HTERT RPE-1 (cell line): ENCODE measurements around the gene TLL2.
"Not testable (repeated sequence)": the region's sequence is repeated elsewhere in the genome, so short reads cannot be mapped to it uniquely, and the experiment has no call there.

Experiments used
- in situ Hi-C: fragments of 300-500 bp; cut with MboI; formaldehyde crosslinking; loops from 4 replicates; pipeline ENCODE4 v1.14.3; 2020; ENCODE audit warnings: low sequenced_read_pairs

TLL2 gene

DNA sequence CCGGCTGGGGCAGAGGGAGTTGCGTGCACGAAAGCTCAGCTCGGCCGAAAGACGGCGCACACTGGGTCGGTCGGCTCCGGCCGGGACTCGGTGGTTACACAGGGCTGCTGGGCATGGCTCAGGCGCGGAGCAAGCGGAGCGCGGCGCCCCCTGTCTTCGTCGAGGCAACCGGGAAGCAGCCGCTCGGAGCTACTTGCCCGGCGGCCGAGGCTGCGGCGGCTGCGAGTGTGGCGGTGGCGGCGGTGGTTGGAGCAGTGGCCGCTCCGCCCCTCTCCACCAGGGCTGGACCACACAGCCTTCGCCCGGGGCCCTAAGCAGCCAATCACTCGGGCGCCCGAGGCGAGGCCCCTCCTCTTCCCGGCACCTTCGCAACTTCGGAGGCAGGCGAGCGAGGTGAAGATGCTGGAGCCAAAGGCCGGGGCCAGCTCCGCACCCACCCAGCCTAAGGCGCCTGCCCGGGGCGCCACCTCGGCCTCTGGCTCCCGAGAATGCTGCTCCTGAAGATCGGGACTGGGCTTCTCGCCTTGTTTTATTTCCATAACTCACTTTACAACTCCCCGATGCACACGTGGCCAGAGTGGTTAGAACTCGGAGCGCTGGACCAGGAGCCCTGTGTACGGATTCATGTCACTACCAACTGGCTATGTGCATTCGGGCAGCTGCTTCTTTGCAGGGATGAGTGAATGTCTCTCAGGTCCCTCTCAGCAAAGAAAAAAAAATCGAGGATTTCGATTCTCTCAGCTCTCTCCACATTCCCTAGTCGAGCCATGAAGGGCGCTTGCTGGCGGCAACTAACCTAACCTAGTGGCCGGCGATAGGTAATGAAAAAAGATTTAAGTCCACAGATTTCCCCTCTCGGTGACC is at the start of gene TLL2:
TSS of gene TLL2 (minus strand) at position 229 of the 864 bp plus-strand sequence. CDS start 241 bp downstream, outside the sequence.
- in situ Hi-C loops = no loop called here

GRCh38 chr10:96560966-96561887 is 47.5 kb upstream of the TLL2 start:
- in situ Hi-C loops = no loop called here

GRCh38 chr10:96560489-96560888 is 46.8 kb upstream of the TLL2 start:
- in situ Hi-C loops = no loop called here

GRCh38 chr10:96556003-96556402 is 42.3 kb upstream of the TLL2 start:
- in situ Hi-C loops = no loop called here

DNA sequence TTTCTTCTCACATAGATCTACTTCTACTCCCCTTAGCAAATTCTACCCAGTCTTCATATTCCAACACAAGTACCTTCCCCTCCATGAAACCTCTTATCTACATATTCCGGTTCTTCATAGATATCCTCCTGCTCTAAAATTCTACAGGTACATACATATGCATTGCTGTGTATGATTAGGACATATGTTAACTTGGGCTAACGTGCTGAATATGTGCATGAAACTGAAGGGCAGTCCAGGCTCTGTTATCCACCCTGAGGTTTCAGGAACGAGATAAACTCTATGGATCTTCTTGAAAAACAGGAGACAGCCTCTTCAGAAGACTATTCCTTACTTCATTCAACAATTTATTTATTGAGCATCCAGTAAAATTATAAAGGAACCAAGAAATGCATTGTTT is 41.6 kb upstream of the TLL2 start:
- in situ Hi-C loops = no loop called here

DNA sequence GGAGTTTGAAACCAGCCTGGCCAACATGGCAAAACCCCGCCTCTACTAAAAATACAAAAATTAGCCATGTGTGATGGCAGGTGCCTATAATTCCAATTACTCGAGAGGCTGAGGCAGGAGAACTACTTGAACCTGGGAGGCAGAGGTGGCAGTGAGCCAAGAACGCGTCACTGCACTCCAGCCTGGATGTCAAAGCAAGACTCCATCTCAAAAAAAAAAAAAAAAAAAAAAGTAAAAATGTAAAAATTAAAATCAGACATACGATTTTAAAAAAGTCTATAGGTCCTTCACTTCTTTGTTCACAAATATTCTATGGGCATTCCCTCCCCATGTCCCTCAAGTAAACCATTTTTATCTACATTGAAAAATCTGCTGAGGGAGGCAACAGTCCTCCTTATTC is 34.9 kb upstream of the TLL2 start:
- in situ Hi-C loops = no loop called here

GRCh38 chr10:96545558-96545957 is 31.8 kb upstream of the TLL2 start:
- in situ Hi-C loops = not testable (repeated sequence)

DNA sequence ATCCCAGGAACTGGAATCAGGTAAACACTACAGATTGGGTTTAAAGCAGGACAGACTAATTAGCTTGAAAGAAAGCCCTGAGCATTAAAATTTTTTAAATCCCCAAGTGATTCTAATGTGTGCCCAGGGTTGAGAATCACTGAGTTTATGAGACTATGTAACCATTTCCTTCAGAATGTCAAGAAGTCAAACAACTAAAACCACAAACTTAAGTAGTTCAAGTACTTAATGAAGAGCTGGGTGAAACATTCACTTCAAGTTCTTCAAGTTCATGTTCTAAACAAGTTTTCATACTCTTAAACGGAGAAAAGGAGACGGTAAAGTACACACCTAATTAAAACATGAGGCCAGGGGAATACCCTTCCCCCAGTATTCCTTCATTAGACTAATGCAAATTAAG is 28.2 kb upstream of the TLL2 start:
- in situ Hi-C loops = no loop called here

DNA sequence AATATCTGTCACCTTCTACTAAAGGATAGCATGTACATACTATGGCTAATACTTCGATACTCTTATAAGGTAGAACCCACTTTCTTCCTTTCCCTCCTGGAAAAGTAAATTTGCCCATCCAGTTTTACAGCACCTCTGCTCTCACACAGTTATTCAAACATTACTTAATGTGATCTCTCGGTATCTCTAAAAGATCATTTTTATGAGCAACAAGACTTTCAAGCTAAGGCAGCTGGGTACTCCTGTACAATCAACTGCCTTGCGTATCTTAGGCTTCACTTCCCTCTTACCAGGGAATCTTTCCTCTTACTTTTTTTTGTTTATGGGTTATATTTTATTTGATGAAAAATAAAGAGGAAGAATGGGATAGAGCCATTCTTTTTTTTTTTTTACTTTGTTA is 26.5 kb upstream of the TLL2 start:
- in situ Hi-C loops = no loop called here

DNA sequence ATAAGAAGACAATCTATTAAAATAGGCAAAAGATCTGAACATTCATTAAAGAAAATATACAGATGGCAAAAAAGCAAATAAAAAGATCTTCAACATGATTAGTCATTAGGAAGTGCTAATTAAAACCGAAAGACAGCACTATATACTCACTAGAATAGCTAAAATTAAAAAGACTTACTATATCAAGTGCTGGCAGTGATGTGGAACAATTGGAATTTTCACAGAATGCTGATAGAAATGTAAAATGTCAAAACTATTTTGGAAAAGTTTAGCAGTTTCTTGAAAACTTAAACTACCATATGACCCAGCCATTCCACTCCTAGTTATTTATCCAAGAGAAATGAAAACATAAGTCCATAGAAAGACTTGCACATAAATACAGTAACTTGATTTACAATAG is 25.0 kb upstream of the TLL2 start:
- in situ Hi-C loops = no loop called here

DNA sequence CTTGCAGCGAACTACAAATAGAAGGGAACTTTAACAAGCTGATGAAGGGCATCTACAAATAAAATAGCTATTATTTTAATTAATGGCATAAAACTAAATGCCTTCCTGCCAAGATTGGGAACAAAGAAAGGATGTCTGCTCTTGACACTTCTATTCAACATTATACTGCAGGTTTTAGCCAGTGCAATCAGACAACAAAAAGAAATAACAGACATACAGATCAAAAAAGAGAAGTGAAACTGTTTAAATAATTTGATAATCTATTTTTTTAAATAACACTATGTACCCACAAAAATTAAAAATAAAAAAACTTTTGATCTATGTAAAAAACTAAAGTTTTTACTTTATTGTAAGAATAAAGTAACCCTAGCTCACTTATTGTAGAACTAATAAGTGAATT is 22.4 kb upstream of the TLL2 start:
- in situ Hi-C loops = no loop called here

DNA sequence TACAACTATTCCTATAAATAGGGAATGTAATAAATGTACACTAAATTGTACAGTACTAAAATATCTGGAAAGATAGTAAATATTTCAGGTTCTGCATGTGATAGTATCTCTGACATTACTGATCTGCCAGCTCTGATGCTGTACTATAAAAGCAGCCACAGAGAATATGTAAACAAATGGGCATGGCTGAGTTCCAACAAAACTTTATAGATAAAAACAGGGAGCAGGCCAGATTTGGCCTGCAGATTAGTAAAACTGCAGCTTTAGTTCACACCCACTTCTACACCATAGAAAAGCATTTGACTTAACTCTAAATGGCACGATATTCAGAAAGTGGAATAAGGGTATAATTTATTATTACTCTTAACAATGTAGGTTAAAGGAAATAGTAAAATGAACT is 18.8 kb upstream of the TLL2 start:
- in situ Hi-C loops = no loop called here

- in situ Hi-C loops = no loop called here
Measured at GRCh38 chr10:96529634-96530279, 16.0 kb upstream of the TLL2 start.

- in situ Hi-C loops = no loop called here
Measured at GRCh38 chr10:96524741-96525140, 11.0 kb upstream of the TLL2 start.

- in situ Hi-C loops = no loop called here
Measured at GRCh38 chr10:96517284-96517683, 3.6 kb upstream of the TLL2 start.

DNA sequence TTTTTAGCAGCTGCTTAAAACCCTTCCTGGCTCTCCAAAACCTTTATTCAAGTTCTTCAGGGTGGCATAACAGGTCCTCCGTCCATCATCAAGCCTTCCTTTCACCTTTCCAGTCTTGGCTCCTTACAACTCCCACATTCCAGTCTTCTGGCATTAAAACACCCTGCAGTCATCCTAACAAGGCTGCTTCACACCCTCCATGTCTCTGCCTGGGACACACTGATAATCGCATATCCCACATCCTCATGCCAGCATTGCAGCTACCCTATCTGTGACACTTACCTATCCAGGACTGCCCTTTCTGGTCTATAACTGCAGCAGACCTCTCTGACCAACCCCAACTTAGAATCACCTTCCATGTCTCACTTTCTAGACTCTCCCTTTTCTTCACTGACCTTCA is 2.6 kb upstream of the TLL2 start:
- in situ Hi-C loops = no loop called here

GRCh38 chr10:96513305-96513697 is 425 bp downstream of the TLL2 start:
- in situ Hi-C loops = no loop called here

- in situ Hi-C loops = no loop called here
Measured at GRCh38 chr10:96512524-96513304, 1.0 kb downstream of the TLL2 start.

DNA sequence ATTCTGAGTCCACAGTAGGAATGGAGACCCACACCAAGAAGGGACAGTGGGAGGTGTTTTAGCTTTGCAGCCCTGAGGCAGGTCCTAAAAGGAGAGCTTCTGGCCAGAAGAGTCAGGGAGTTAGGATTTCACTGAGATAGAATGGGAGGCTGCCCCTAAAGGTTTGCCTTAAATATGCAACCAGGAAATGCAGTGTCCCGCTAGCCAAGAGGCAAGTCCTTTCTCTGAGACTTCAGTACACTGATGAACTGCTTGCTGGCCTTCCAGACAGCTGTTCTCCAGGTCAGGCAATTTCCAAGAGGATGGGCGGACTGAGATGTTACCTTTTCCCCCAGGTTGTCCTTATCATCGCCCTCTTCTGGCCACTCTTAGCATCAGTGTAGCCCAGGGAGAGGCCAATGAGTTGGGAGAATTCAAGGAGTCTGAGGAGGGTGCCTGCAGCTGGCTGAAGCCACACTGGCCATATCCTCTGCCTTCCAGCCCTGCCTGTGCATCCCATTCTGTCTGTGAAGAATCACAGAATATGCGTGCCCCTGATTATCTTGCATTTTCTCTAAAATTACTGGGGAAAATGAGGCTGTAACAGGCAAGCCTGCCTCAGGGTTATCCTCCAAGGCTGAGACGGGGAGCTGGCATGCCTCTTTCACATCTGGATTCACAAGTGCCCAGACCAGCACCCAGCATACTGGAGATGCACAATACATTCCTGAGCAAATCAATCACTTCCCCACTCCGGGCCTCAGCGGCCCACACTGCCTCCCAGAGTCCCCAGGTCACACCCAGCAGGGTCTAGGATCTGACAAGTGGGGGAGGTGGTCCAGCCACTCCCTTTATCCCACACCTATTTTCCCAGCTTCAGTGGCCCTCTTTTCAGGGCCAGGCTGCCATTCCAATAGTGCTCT is 2.4 kb downstream of the TLL2 start:
- in situ Hi-C loops = no loop called here
